Glutamatergic neuron (in vitro differentiated cells): Measurements from ENCODE around the gene ADH6. TPM values are rescaled to one million over a fixed set of nuclear protein-coding genes. Genes with fewer than 3 reads are reported as not detected.

Experiments used
- DNase-seq: peaks from one replicate; pipeline ENCODE4 v3.0.0; 2022
- H3K27ac Mint-ChIP-seq: one replicate; pipeline ENCODE4 v1.8.0; 2020; ENCODE audit warnings: mild to moderate bottlenecking, mixed read lengths, inconsistent platforms; ENCODE audit not compliant: unreplicated experiment
- H3K27me3 Mint-ChIP-seq: one replicate; pipeline ENCODE4 v1.8.0; 2020; ENCODE audit warnings: mild to moderate bottlenecking, moderate library complexity, mixed read lengths, inconsistent platforms; ENCODE audit not compliant: unreplicated experiment
- H3K36me3 Mint-ChIP-seq: one replicate; pipeline ENCODE4 v1.8.0; 2020; ENCODE audit warnings: mild to moderate bottlenecking, mixed read lengths, inconsistent platforms; ENCODE audit not compliant: unreplicated experiment
- H3K4me1 Mint-ChIP-seq: one replicate; pipeline ENCODE4 v1.8.0; 2020; ENCODE audit warnings: mild to moderate bottlenecking, low read depth, mixed read lengths, inconsistent platforms; ENCODE audit not compliant: unreplicated experiment
- H3K4me3 Mint-ChIP-seq: one replicate; pipeline ENCODE4 v1.8.0; 2020; ENCODE audit warnings: mild to moderate bottlenecking, mixed read lengths, inconsistent platforms; ENCODE audit not compliant: unreplicated experiment
- H3K9me3 Mint-ChIP-seq: one replicate; pipeline ENCODE4 v1.8.0; 2020; ENCODE audit warnings: mild to moderate bottlenecking, moderate library complexity, mixed read lengths, inconsistent platforms; ENCODE audit not compliant: unreplicated experiment
- long read RNA-seq: library from polyadenylated mRNA; unstranded; transcript quantifications from one replicate; pipeline ENCODE4 v2.0.0, GENCODE V29; 2020; ENCODE audit not compliant: unreplicated experiment
- total RNA-seq: library from RNA; stranded (reverse); fragmentation: NEBNext Ultra II Directional; extraction: Animal tissue kit (Norgen Biotek cat#: 25700); gene quantifications from one replicate; pipeline ENCODE4 v1.2.1, GENCODE V29; 2021; ENCODE audit not compliant: unreplicated experiment
- TF ChIP-seq, protein P1 (sequence below): fragments of 200-600 bp; sonication (generic); IDR thresholded peaks from one replicate; pipeline ENCODE4 v1.5.0; 2021; ENCODE audit not compliant: partially characterized antibody, unreplicated experiment

The ADH6 gene
- not detected for total RNA-seq
- long read RNA-seq = 0 reads

DNA sequence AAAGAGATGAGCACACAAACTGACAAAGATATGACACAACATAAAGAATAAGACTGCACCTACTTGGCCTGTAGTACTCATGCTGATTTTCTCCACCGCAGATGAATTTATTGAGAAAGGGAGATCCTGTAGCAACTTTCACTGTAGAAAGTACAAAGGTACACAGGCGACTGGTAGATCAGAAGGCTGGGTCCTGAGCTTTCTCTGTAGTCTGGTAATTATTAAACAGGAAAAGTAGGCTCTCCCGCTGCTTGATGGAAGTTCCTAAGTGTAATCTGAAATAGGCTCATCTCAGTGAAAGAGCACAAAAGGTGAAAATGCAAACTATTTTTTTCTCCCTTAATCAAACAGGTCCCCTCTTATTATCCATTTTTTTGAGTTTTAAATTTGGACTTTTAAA, at the start of gene ADH6:
Gene ADH6, minus strand, starts transcription at position 175 of the 400 bp plus-strand sequence. Its CDS starts 94 bp downstream, at position 81.
- H3K27ac Mint-ChIP-seq = no peak within 1 kb of the TSS
- TF ChIP-seq, protein P1, sequence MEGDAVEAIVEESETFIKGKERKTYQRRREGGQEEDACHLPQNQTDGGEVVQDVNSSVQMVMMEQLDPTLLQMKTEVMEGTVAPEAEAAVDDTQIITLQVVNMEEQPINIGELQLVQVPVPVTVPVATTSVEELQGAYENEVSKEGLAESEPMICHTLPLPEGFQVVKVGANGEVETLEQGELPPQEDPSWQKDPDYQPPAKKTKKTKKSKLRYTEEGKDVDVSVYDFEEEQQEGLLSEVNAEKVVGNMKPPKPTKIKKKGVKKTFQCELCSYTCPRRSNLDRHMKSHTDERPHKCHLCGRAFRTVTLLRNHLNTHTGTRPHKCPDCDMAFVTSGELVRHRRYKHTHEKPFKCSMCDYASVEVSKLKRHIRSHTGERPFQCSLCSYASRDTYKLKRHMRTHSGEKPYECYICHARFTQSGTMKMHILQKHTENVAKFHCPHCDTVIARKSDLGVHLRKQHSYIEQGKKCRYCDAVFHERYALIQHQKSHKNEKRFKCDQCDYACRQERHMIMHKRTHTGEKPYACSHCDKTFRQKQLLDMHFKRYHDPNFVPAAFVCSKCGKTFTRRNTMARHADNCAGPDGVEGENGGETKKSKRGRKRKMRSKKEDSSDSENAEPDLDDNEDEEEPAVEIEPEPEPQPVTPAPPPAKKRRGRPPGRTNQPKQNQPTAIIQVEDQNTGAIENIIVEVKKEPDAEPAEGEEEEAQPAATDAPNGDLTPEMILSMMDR = no peak
- no peaks in the 10 kb centered on the region for H3K36me3 Mint-ChIP-seq

DNA sequence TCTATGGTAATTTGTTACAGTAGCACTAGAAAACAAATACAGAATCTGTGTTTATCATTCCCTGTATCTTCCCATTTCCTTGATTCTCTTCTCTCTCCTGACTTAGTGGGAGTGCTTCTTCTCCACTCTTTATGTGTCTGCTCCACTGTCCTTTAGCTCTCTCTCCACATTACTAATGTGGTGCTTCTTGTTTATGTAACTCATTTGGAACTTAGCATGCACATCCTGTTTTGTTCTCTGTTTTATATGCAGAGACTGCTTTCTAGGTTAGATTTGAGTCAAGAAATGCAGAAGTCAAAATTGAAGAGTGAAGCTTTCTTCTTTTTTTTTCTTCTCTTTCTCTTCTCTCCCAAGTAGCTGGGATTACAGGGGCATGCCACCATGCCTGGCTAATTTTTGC, 45.9 kb upstream of the ADH6 start:
- H3K27me3 Mint-ChIP-seq = no peaks in the 10 kb centered on the region
- H3K4me3 Mint-ChIP-seq = no peak overlapping the region
- TF ChIP-seq, protein P1 = no peak
- no peak overlapping the region for H3K27ac Mint-ChIP-seq
- no peak for DNase-seq
- no peaks in the 10 kb centered on the region for H3K36me3 Mint-ChIP-seq
- H3K9me3 Mint-ChIP-seq = peaks cover 2% of the 10 kb centered on the region
- no peaks in the 10 kb centered on the region for H3K4me1 Mint-ChIP-seq

More for the DNA sequence above, at the start of gene ADH6:
- H3K9me3 Mint-ChIP-seq = no peaks in the 10 kb centered on the region
- H3K4me1 Mint-ChIP-seq = no peaks in the 10 kb centered on the region
- no peak within 1 kb of the TSS for H3K4me3 Mint-ChIP-seq
- no peaks in the 10 kb centered on the region for H3K27me3 Mint-ChIP-seq
- no peak for DNase-seq

DNA sequence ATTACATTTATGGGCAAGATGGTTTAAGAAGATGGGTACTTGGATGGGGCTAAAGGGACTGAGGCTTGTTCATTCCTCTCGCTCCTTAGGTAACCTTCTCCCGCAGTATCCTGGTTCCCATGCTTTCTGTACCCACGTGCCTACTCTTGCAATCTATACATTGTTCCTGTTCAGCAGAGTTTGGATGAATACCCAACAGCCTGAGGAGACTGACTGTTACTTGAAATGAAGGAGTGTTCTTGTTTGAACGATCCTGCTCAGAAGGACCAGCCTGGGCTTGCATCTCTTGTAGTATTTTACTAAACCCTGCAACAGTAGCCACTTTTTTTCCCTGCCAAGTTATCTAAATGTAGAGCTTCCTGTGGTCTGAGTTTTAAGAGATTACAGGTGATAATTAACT, 33.7 kb upstream of the ADH6 start:
- H3K27me3 Mint-ChIP-seq = no peaks in the 10 kb centered on the region
- H3K4me1 Mint-ChIP-seq = no peaks in the 10 kb centered on the region

DNA sequence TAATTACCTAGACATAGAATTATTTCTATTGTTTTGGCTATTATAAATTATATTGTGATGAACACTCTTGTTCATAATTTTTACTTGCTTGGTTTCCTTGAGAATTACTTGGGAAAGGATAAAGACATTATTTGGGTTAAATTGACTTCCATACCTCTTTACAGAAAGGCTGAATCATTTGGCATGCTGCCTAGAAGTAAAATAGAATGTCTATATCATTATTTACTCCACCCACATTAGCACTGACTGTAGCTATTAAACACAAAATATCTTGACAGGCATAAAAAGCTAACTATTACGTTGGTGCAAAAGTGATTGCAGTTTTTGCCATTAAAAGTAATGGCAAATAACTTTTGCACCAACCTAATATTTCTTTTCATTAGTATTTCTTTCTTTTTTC, 29.7 kb upstream of the ADH6 start:
- no peak overlapping the region for H3K27ac Mint-ChIP-seq
- H3K9me3 Mint-ChIP-seq = peaks cover 2% of the 10 kb centered on the region
- peaks cover 14% of the 10 kb centered on the region for H3K36me3 Mint-ChIP-seq
- DNase-seq = no peak
- H3K27me3 Mint-ChIP-seq = no peaks in the 10 kb centered on the region
- no peaks in the 10 kb centered on the region for H3K4me1 Mint-ChIP-seq
- TF ChIP-seq, protein P1 = no peak
- H3K4me3 Mint-ChIP-seq = no peak overlapping the region

More for the DNA sequence above, 33.7 kb upstream of the ADH6 start:
- peaks cover 2% of the 10 kb centered on the region for H3K9me3 Mint-ChIP-seq
- DNase-seq = no peak
- no peak overlapping the region for H3K4me3 Mint-ChIP-seq
- TF ChIP-seq, protein P1 = no peak
- H3K36me3 Mint-ChIP-seq = no peaks in the 10 kb centered on the region
- H3K27ac Mint-ChIP-seq = no peak overlapping the region

DNA sequence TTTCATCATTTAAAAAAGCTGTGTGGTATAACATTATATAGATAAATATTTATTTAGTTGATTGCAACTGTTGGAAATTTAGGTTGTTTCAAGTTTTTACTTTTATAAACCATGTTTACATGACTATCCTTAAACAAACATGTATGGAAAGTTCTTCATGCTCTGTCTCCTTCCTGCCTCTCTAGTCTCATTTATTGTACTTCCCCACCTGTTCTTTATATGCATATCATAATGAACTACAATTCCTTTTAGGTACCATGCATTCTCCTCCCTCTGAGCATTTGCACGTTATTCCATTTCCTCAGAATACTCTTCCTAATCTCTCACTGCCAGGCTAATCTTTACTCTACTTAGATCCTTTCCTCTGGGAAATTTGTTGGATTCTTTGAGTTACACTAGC, 16.9 kb upstream of the ADH6 start:
- Mint-ChIP-seq H3K27me3 (no peaks in the 10 kb centered on the region), H3K4me3 (no peak overlapping the region), H3K36me3 (no peaks in the 10 kb centered on the region), H3K9me3 (no peaks in the 10 kb centered on the region), H3K27ac (no peak overlapping the region), H3K4me1 (no peaks in the 10 kb centered on the region)
- DNase-seq = no peak
- TF ChIP-seq, protein P1 = no peak
